Fibroblast of lung (primary cell): ENCODE data around the gene TMEM62.
"Not testable (repeated sequence)": the region's sequence is repeated elsewhere in the genome, so short reads cannot be mapped to it uniquely, and the experiment has no call there.

Experiments
- CTCF ChIP-seq, 2 donors: IDR thresholded peaks in 1 of 2; conservative IDR thresholded peaks in 1 of 2; 1 replicate in 1 of 2; 2 replicates in 1 of 2; pipeline ENCODE4 v1.5.1; 2011 to 2012; ENCODE audit warnings: low read length in 2 of 2, control low read depth in 1 of 2, inconsistent platforms in 1 of 2, low read depth in 1 of 2, mild to moderate bottlenecking in 1 of 2
- EZH2 ChIP-seq: IDR thresholded peaks from 2 replicates; pipeline ENCODE4 v1.5.1; 2012; ENCODE audit warnings: low read length, control low read depth, mild to moderate bottlenecking; ENCODE audit errors: missing control alignments

- not testable (repeated sequence) for TF ChIP-seq CTCF (conservative IDR thresholded peaks at IDR 0.05 in 1 of 2, IDR thresholded peaks at IDR 0.05 in 1 of 2; ENCODE audit: low read depth in 1 of 2, low read length in 2 of 2); EZH2
Measured at GRCh38 chr15:43197773-43198172, 64.4 kb downstream of the TMEM62 start.
